ENCODE measurements around the gene NHSL2.

Gene NHSL2

GRCh38 chrX:72071213-72071612 lies 160.6 kb downstream of the NHSL2 start:
- DNase-seq (ENCODE audit: low spot score): no peak

GRCh38 chrX:72073633-72074032 lies 163.0 kb downstream of the NHSL2 start:
- DNase-seq (ENCODE audit: low spot score): no peak

GRCh38 chrX:72078411-72078810 lies 167.8 kb downstream of the NHSL2 start:
- DNase-seq (ENCODE audit: low spot score): no peak

- no peak for DNase-seq (ENCODE audit: low spot score)
These were observed 169.0 kb downstream of the NHSL2 start for GRCh38 chrX:72079607-72080006.

GRCh38 chrX:72080150-72080549 lies 169.5 kb downstream of the NHSL2 start:
- no peak for DNase-seq (ENCODE audit: low spot score)

- no peak for DNase-seq (ENCODE audit: low spot score)
These were observed 170.2 kb downstream of the NHSL2 start for GRCh38 chrX:72080800-72081199.

- DNase-seq (ENCODE audit: low spot score): no peak
These were observed 171.1 kb downstream of the NHSL2 start for GRCh38 chrX:72081605-72082320.

- DNase-seq (ENCODE audit: low spot score): no peak
These were observed 172.6 kb downstream of the NHSL2 start for GRCh38 chrX:72083291-72083690.

- no peak for DNase-seq (ENCODE audit: low spot score)
These were observed 173.5 kb downstream of the NHSL2 start for GRCh38 chrX:72084114-72084513.

GRCh38 chrX:72086995-72087394 lies 176.3 kb downstream of the NHSL2 start:
- no peak for DNase-seq (ENCODE audit: low spot score)

- DNase-seq (ENCODE audit: low spot score): no peak
These were observed 178.1 kb downstream of the NHSL2 start for GRCh38 chrX:72088761-72089160.

- DNase-seq (ENCODE audit: low spot score): no peak
These were observed 178.6 kb downstream of the NHSL2 start for GRCh38 chrX:72089254-72089653.

- no peak for DNase-seq (ENCODE audit: low spot score)
These were observed 184.2 kb downstream of the NHSL2 start for GRCh38 chrX:72094894-72095293.

GRCh38 chrX:72095370-72095769 lies 184.7 kb downstream of the NHSL2 start:
- DNase-seq (ENCODE audit: low spot score): no peak

GRCh38 chrX:72097098-72097497 lies 186.5 kb downstream of the NHSL2 start:
- DNase-seq (ENCODE audit: low spot score): no peak

- DNase-seq (ENCODE audit: low spot score): no peak
These were observed 189.6 kb downstream of the NHSL2 start for GRCh38 chrX:72100051-72100755.

- DNase-seq (ENCODE audit: low spot score): no peak
These were observed 190.2 kb downstream of the NHSL2 start for GRCh38 chrX:72100824-72101351.

- DNase-seq (ENCODE audit: low spot score): no peak
These were observed 191.0 kb downstream of the NHSL2 start for GRCh38 chrX:72101597-72102037.

- no peak for DNase-seq (ENCODE audit: low spot score)
These were observed 191.5 kb downstream of the NHSL2 start for GRCh38 chrX:72102126-72102525.

- DNase-seq (ENCODE audit: low spot score): no peak
These were observed 192.1 kb downstream of the NHSL2 start for GRCh38 chrX:72102760-72103159.

- no peak for DNase-seq (ENCODE audit: low spot score)
These were observed 194.8 kb downstream of the NHSL2 start for GRCh38 chrX:72105436-72105835.

- DNase-seq (ENCODE audit: low spot score): no peak
These were observed 196.7 kb downstream of the NHSL2 start for GRCh38 chrX:72107320-72107719.

- DNase-seq (ENCODE audit: low spot score): no peak
These were observed 197.4 kb downstream of the NHSL2 start for GRCh38 chrX:72107841-72108595.
